ENCODE data around the gene SFI1. TPM values are rescaled to one million over a fixed set of nuclear protein-coding genes. Genes with fewer than 3 reads are reported as not detected.

The SFI1 gene
- total RNA-seq, 2 donors from 2014 or later = 27.8 to 46.8 TPM

GRCh38 chr22:31611061-31611760, 114.9 kb downstream of the SFI1 start:
- ATAC-seq = no peak

GRCh38 chr22:31612891-31613285, 116.6 kb downstream of the SFI1 start:
- H3K4me1 ChIP-seq = no peaks in the 10 kb centered on the region
- WGBS, 2 donors = 83 to 89% methylated on average over 11 to 12 of the region's 12 CpGs
- no peak overlapping the region for H3K27ac ChIP-seq
- no peaks in the 10 kb centered on the region for H3K9me3 ChIP-seq
- H3K27me3 ChIP-seq = no peaks in the 10 kb centered on the region
- DNase-seq = no peak
- TF ChIP-seq POLR2A (IDR thresholded peaks at IDR 0.05) (no peak), CTCF (IDR thresholded peaks at IDR 0.05) (no peak)
- no peak overlapping the region for H3K4me3 ChIP-seq
- ATAC-seq = no peak
- H3K36me3 ChIP-seq (replicated peaks in 1 of 2; ENCODE audit: insufficient read depth in 1 of 2, low read depth in 2 of 2) = peaks cover 0 to 2% of the 10 kb centered on the region in 2 donors
- intact Hi-C loops (cut with DNase I) = no loop called here

More at GRCh38 chr22:31611061-31611760, 114.9 kb downstream of the SFI1 start:
- TF ChIP-seq POLR2A (IDR thresholded peaks at IDR 0.05) = no peak
- no peak for TF ChIP-seq CTCF (IDR thresholded peaks at IDR 0.05)
- DNase-seq = no peak
- no peak overlapping the region for H3K27ac ChIP-seq
- WGBS, 2 donors = 81 to 84% methylated on average over 9 to 13 of the region's 16 CpGs
- no peaks in the 10 kb centered on the region for H3K9me3 ChIP-seq
- intact Hi-C loops (cut with DNase I) = no loop called here
- H3K27me3 ChIP-seq = no peaks in the 10 kb centered on the region
- H3K4me1 ChIP-seq = no peaks in the 10 kb centered on the region
- H3K4me3 ChIP-seq = no peak overlapping the region
- no peaks in the 10 kb centered on the region for H3K36me3 ChIP-seq (replicated peaks in 1 of 2; ENCODE audit: insufficient read depth in 1 of 2, low read depth in 2 of 2)

- ATAC-seq (no peak), DNase-seq (no peak)
- Histone ChIP-seq H3K27ac (no peak overlapping the region), H3K36me3 (replicated peaks in 1 of 2; ENCODE audit: insufficient read depth in 1 of 2, low read depth in 2 of 2) (peaks cover 0 to 2% of the 10 kb centered on the region in 2 donors), H3K4me3 (no peak overlapping the region), H3K27me3 (no peaks in the 10 kb centered on the region), H3K4me1 (no peaks in the 10 kb centered on the region), H3K9me3 (no peaks in the 10 kb centered on the region)
- 89 to 93% methylated on average over 3 to 23 of the region's 23 CpGs for WGBS, 2 donors
- intact Hi-C loops (cut with DNase I) = no loop called here
- TF ChIP-seq POLR2A (IDR thresholded peaks at IDR 0.05) (no peak), CTCF (IDR thresholded peaks at IDR 0.05) (no peak)
Measured at GRCh38 chr22:31613286-31613903, 117.1 kb downstream of the SFI1 start.

GRCh38 chr22:31613904-31614296, 117.6 kb downstream of the SFI1 start:
- 78 to 87% methylated on average over 9 to 10 of the region's 10 CpGs for WGBS, 2 donors
- Histone ChIP-seq H3K36me3 (replicated peaks in 1 of 2; ENCODE audit: insufficient read depth in 1 of 2, low read depth in 2 of 2) (peaks cover 4% of the 10 kb centered on the region in 2 donors), H3K4me1 (no peaks in the 10 kb centered on the region), H3K9me3 (no peaks in the 10 kb centered on the region), H3K27me3 (no peaks in the 10 kb centered on the region), H3K27ac (no peak overlapping the region), H3K4me3 (no peak overlapping the region)
- TF ChIP-seq POLR2A (IDR thresholded peaks at IDR 0.05) = no peak
- no peak for TF ChIP-seq CTCF (IDR thresholded peaks at IDR 0.05)
- DNase-seq (no peak), ATAC-seq (no peak)
- intact Hi-C loops (cut with DNase I) = no loop called here
